Stomach smooth muscle (tissue), 2 donors: ENCODE data around the gene P2RX6.
"Not testable (repeated sequence)": the region's sequence is repeated elsewhere in the genome, so short reads cannot be mapped to it uniquely, and the experiment has no call there.

ENCODE experiments used
- H3K27ac ChIP-seq: one replicate; pipeline ENCODE4 v1.7.0; 2013; ENCODE audit warnings: mild to moderate bottlenecking, low read length, inconsistent platforms
- H3K27me3 ChIP-seq, 2 donors: one replicate each; pipeline ENCODE4 v1.7.0; 2013; ENCODE audit warnings: low read length in 2 of 2; ENCODE audit not compliant: insufficient read depth in 2 of 2, control insufficient read depth in 1 of 2
- H3K36me3 ChIP-seq, 2 donors: one replicate each; pipeline ENCODE4 v1.7.0; 2013; ENCODE audit warnings: low read length in 2 of 2; ENCODE audit not compliant: control insufficient read depth in 2 of 2, insufficient read depth in 2 of 2
- H3K4me1 ChIP-seq: one replicate; pipeline ENCODE4 v1.7.0; 2013; ENCODE audit warnings: low read length; ENCODE audit not compliant: control insufficient read depth, insufficient read depth
- H3K4me3 ChIP-seq, 2 donors: one replicate each; pipeline ENCODE4 v1.7.0; 2013; ENCODE audit warnings: low read length in 2 of 2
- H3K9ac ChIP-seq, 2 donors: one replicate each; pipeline ENCODE4 v1.7.0; 2013; ENCODE audit warnings: low read length in 2 of 2, mild to moderate bottlenecking in 1 of 2
- H3K9me3 ChIP-seq, 2 donors: one replicate each; pipeline ENCODE4 v1.7.0; 2013; ENCODE audit warnings: low read length in 2 of 2; ENCODE audit not compliant: control insufficient read depth in 2 of 2
- donor health status: healthy.
- donor health status: Pancreatic carcinoma.

Gene P2RX6

GRCh38 chr22:21030621-21031544, 15.9 kb downstream of the P2RX6 start:
- H3K9ac ChIP-seq: no peak overlapping the region
- H3K27ac ChIP-seq: no peak overlapping the region
- peaks cover 8% of the 10 kb centered on the region for H3K4me1 ChIP-seq
- no peak overlapping the region for H3K4me3 ChIP-seq
- H3K9me3 ChIP-seq: no peaks in the 10 kb centered on the region
- H3K27me3 ChIP-seq: peaks cover 26 to 39% of the 10 kb centered on the region in 2 donors
- no peaks in the 10 kb centered on the region for H3K36me3 ChIP-seq

DNA sequence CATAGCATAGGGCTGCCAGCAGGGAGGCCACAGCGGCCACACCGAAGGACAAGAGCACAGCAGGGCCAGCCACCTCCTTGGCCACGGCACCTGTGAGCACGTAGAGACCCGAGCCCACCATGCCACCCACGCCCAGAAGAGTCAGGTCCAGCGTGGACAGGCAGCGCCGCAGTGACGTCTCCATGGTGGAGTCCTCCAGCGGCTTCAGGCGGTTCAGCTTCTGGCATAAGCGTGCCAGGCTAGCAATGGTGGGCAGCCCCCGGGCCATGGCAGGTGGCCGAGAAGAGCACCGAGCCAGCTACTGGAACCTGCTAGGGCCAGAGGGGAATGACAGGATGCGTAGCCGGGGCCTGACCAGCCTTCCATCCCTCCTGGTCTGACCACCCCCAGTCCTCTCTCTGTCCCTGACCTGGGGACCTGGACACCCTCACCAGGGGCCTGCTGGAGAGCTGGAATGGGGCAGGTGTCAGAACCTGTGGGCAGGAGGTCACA, 16.6 kb downstream of the P2RX6 start:
- Histone ChIP-seq H3K4me1 (peaks cover 8% of the 10 kb centered on the region), H3K4me3 (no peak overlapping the region), H3K9ac (no peak overlapping the region), H3K36me3 (no peaks in the 10 kb centered on the region), H3K27me3 (peaks cover 26 to 39% of the 10 kb centered on the region in 2 donors), H3K9me3 (no peaks in the 10 kb centered on the region), H3K27ac (no peak overlapping the region)

GRCh38 chr22:21032037-21032867, 17.3 kb downstream of the P2RX6 start, which contains the start of gene SLC7A4:
Gene SLC7A4, minus strand, starts transcription at chr22:21032561. Its CDS starts 749 bp downstream, at chr22:21031812.
- peak within 1 kb of the TSS in 1 of 2 donors; percentile 57 for H3K4me3 ChIP-seq
- H3K4me1 ChIP-seq: peaks cover 7% of the 10 kb centered on the region
- no peak within 1 kb of the TSS for H3K9ac ChIP-seq
- no peaks in the 10 kb centered on the region for H3K9me3 ChIP-seq
- H3K36me3 ChIP-seq: no peaks in the 10 kb centered on the region
- peaks cover 26 to 39% of the 10 kb centered on the region in 2 donors for H3K27me3 ChIP-seq
- no peak within 1 kb of the TSS for H3K27ac ChIP-seq

GRCh38 chr22:21032868-21033688, 18.1 kb downstream of the P2RX6 start:
- H3K9ac ChIP-seq: no peak overlapping the region
- H3K27ac ChIP-seq: no peak overlapping the region
- H3K27me3 ChIP-seq: peaks cover 26 to 39% of the 10 kb centered on the region in 2 donors
- peaks cover 6% of the 10 kb centered on the region for H3K4me1 ChIP-seq
- H3K9me3 ChIP-seq: no peaks in the 10 kb centered on the region
- no peaks in the 10 kb centered on the region for H3K36me3 ChIP-seq
- H3K4me3 ChIP-seq: no peak overlapping the region

- Histone ChIP-seq H3K27me3 (peaks cover 24 to 36% of the 10 kb centered on the region in 2 donors), H3K27ac (no peak overlapping the region), H3K9ac (no peak overlapping the region), H3K36me3 (no peaks in the 10 kb centered on the region), H3K4me1 (peaks cover 6% of the 10 kb centered on the region), H3K9me3 (no peaks in the 10 kb centered on the region), H3K4me3 (no peak overlapping the region)
Observed at GRCh38 chr22:21033895-21034294, 18.9 kb downstream of the P2RX6 start.

- Histone ChIP-seq H3K27ac (no peak overlapping the region), H3K4me3 (no peak overlapping the region), H3K36me3 (no peaks in the 10 kb centered on the region)
Observed at GRCh38 chr22:21034989-21035388, 20.0 kb downstream of the P2RX6 start.

DNA sequence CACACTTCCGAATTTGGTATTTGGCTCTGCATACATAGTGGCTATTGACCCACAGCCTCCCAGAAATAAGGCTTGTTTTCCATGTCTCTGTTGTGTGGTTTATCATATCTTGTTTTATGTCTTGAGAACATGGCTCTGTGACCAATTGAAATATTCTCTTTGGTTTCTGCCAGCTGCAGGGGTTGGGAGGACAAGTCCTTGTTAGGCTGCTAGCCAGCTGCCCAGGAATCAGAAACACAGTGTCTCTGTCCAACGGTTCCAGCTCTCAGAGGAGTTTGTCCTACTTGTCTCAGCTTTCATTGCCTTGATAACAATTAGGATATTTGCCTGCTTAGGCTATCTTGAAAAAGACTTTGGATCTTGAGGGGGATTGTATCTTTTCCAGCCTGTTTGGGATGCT, 23.4 kb downstream of the P2RX6 start:
- H3K4me1 ChIP-seq: no peaks in the 10 kb centered on the region
- H3K27ac ChIP-seq: no peak overlapping the region
- no peak overlapping the region for H3K4me3 ChIP-seq
- H3K36me3 ChIP-seq: no peaks in the 10 kb centered on the region
- H3K9me3 ChIP-seq: no peaks in the 10 kb centered on the region
- no peaks in the 10 kb centered on the region for H3K27me3 ChIP-seq
- no peak overlapping the region for H3K9ac ChIP-seq

More at GRCh38 chr22:21034989-21035388, 20.0 kb downstream of the P2RX6 start:
- Histone ChIP-seq H3K4me1 (peaks cover 6% of the 10 kb centered on the region), H3K9ac (no peak overlapping the region), H3K27me3 (peaks cover 19 to 28% of the 10 kb centered on the region in 2 donors), H3K9me3 (no peaks in the 10 kb centered on the region)

GRCh38 chr22:21039158-21039557, 24.2 kb downstream of the P2RX6 start:
- not testable (repeated sequence) for H3K9ac ChIP-seq, H3K36me3 ChIP-seq, H3K4me1 ChIP-seq, H3K4me3 ChIP-seq, H3K9me3 ChIP-seq, H3K27me3 ChIP-seq, H3K27ac ChIP-seq

DNA sequence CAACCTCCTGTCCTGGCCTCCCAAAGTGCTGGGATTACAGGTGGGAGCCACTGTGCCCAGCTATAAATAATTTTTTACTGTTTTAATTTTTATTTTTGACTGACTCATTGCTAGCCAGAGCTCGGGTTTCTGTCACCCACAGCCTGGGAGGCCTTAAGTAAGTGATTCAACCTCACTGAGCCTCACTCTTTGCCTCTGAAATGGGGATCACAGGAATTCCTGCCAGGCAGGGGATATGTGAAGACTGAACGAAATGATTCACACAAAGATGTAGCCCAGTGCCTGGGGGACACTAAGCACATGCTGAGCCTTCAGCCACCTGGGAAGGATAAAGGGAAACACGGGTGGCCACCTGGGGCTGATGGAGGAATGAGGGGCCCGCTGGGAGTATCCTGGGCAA, 27.0 kb downstream of the P2RX6 start:
- no peak overlapping the region for H3K27ac ChIP-seq
- no peaks in the 10 kb centered on the region for H3K36me3 ChIP-seq
- no peaks in the 10 kb centered on the region for H3K27me3 ChIP-seq
- H3K4me3 ChIP-seq: no peak overlapping the region
- no peak overlapping the region for H3K9ac ChIP-seq
- H3K9me3 ChIP-seq: no peaks in the 10 kb centered on the region
- peaks cover 17% of the 10 kb centered on the region for H3K4me1 ChIP-seq
